ENCODE data around the gene SLC35C1.

The SLC35C1 gene

DNA sequence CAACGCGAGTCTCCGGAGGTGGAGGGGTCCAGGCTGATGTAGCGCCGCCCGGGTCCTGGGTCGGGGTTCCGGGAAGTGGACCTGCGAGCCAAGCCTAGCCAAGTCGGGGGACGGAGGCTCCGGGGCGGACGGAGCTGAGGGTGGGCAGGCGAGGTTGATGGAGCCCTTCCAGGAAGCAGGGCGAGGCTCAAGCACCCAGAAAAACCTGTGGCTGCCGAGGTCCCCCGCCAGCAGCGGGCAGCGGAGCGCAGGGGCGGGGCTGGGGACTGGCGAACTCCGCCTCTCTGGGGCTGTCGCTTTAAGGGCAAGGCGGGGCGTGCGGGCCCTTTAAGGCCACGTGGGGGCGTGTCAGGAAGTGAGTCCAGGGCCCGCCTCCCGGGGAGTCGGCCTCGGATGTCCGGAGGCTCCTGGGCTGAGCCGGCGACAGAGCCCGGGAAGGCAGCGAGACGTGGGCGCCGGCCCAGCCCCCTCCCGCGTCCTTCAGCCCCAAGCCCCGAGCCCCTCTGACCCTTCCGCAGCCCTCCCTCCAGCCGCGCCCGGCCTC lies at the start of gene SLC35C1:
TSS of gene SLC35C1 (plus strand) at position 389 of the 544 bp plus-strand sequence. CDS start 653 bp downstream, outside the sequence.
- in situ Hi-C loops (cut with HindIII; ENCODE audit: low pct_ligation_motif_present, low pct_unique_long_range_greater_than_20kb, low sequenced_read_pairs): no loop called here
- peak; percentile 93 for DNase-seq

DNA sequence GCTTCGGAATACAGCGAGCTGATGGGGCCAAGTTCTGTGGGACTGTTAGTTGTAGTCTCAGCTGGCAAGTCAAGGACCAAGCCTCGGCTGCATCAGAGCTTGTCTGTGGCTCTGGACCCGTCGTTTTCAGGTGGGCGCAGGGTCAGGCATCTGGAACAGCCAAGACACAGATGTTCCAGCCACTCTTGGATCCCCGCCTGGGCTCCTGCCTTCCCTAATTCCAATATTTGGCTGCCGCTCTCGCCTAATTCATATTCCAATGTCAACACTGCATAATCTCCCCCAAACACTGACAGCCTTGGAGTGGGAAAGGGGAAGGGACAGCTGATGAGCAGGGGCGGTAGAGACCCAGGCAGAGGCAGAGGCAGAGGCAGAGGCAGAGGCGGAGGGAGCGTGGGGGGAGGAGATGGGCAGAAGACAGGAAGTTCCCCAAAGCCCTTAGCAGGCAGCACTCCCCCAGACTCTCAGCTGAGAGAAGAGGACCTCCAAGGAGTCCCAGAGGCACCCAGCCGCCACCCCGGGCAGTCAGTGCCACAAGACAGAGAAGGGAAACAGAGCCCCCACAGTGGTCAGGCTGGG lies 49.6 kb upstream of the SLC35C1 start:
- no peak for DNase-seq
- in situ Hi-C loops (cut with HindIII; ENCODE audit: low pct_ligation_motif_present, low pct_unique_long_range_greater_than_20kb, low sequenced_read_pairs): no loop called here

DNA sequence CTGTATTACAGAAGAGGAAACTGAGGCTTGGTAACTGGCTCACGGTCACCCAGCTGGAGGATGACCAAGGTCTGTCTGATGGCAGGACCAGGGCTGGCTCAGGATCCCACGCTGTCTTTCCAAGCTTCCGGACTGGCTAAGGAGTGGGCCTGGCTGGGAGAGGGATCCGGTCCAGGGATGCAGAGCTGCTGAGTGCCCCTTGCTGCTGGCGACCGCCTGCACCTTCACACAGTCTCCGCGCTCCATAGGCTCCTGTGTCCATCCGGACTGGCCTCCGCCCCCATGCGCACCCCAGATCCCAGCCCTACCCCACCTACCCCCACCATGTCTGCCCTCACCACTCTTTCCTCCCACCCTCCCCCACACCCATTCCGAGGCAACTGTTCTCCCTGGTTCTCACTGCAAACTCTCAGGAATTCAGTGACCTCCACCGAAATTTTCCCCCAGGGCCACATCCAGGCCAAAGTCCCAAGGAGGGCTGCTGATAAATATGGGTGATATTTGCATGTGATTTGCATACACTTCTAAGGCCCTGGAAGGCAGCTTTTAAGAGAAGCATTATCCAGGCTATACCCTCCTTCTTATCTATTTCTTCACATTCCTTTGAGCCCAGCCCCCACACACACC lies 48.5 kb upstream of the SLC35C1 start:
- DNase-seq: no peak
- in situ Hi-C loops (cut with HindIII; ENCODE audit: low pct_ligation_motif_present, low pct_unique_long_range_greater_than_20kb, low sequenced_read_pairs): no loop called here

DNA sequence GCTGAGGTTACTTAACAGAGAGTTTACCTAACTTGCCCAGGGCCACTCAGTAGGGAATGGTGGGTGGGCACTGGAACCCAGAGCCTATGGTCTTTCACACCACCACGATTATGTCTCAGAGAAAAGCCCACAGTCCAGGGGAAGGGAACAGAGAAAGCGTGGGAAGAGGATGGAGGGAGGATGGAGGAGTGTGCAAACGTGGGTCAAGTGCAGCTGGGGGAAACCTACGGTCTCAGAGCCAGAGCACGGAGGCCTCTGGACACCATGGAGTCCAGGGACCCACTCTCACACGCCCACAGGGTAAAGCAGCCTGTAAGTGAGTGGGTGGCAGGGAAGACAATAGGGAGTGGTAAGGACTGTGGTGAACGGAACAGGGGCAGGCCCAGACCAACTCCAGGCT lies 47.3 kb upstream of the SLC35C1 start:
- in situ Hi-C loops (cut with HindIII; ENCODE audit: low pct_ligation_motif_present, low pct_unique_long_range_greater_than_20kb, low sequenced_read_pairs): no loop called here
- DNase-seq: no peak

DNA sequence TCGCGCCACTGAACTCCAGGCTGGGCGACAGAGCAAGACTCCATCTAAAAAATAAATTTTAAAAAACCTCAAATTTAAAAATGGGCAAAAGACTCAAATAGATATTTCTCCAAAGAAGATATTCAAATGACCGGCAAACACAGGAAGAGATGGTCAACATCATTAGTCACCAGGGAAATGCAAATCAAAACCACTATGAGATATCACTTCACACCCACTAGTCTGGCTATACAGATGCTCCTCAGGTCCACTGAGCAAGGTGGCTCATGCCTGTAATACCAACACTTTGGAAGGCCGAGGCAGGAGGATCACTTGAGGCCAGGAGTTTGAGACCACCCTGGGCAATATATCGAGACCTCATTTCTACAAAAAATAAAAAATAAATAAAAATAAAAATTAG lies 43.3 kb upstream of the SLC35C1 start:
- no peak for DNase-seq
- in situ Hi-C loops (cut with HindIII; ENCODE audit: low pct_ligation_motif_present, low pct_unique_long_range_greater_than_20kb, low sequenced_read_pairs): no loop called here

DNA sequence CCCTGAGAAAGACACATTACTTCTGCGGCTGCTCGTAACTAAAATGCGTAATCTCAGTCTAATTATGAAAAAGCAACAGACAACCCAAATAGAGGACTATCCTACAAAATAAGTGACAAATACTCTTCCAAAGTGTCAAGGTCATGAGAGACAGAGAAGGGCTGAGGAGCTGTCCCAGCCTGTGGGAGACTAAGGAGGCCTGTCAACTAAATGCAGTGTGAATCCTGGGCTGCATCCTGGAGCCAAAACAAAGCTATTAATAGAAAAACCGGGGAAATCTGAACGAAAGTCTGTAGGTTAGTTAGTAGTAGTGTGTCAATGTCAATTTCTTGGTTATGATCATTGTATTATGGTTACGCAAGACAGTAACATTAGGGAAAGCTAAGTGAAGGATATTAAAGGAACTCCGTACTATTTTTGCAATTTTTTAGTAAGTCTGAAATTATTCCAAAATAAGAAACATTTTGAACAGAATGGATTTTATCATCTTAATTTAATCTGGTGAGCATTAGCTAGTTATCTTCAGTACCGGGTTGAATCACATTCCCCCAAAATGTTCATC lies 39.8 kb upstream of the SLC35C1 start:
- in situ Hi-C loops (cut with HindIII; ENCODE audit: low pct_ligation_motif_present, low pct_unique_long_range_greater_than_20kb, low sequenced_read_pairs): no loop called here

DNA sequence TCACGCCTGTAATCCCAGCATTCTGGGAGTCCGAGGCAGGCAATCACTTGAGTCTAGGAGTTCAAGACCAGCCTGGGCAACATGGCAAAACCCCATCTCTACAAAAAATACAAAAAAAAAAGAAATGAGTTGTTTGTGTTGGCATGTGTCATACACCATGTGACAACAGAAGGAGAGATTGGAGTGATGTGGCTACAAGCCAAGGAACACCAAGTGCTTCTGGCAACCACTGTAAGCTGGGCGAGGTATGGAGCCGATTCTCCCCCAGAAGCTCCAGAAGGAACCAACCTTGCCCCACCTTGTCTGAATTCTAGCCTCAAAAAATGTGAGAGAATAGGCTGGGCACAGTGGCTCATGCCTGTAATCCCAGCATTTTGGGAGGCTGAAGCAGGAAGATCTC lies 39.1 kb upstream of the SLC35C1 start:
- no peak for DNase-seq
- in situ Hi-C loops (cut with HindIII; ENCODE audit: low pct_ligation_motif_present, low pct_unique_long_range_greater_than_20kb, low sequenced_read_pairs): no loop called here

More for the DNA sequence above, 39.8 kb upstream of the SLC35C1 start:
- DNase-seq: no peak

DNA sequence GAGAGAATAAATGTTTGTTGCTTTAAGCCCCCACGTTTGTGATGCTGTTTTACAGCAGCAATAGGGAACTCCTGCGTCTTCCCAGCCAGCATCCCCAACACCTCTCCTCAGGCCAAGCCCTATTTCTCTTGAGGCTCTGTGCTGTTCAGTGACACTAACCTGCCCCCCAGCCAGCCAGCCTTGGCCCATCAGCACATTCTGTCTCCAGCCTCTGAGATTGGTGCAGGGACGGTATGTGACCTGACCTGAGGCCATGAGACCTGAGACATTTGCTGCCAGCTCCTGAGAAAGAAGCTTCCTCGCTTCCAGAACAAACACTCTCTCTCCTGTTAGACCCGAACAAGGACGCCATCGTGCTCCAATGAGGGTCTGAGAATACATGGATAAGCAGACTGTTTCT lies 38.5 kb upstream of the SLC35C1 start:
- DNase-seq: no peak
- in situ Hi-C loops (cut with HindIII; ENCODE audit: low pct_ligation_motif_present, low pct_unique_long_range_greater_than_20kb, low sequenced_read_pairs): no loop called here

DNA sequence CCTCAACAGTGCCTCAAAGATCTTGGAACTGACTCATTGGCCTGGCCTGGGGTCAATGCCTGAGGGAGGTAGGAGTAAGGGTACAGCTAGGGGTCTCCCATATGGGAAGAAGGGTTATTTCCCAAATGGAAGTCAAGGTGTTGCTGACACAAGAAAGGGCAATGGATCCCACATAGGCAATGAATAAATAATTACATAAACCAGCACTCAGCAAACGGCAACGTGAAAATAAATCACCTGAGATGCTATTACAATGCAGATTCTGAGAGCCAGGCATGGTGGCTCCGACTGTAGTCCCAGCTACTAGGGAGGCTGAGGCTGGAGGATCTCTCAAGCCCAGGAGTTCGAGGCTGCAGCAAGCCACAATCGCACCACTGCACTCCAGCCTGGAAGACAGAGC lies 36.5 kb upstream of the SLC35C1 start:
- in situ Hi-C loops (cut with HindIII; ENCODE audit: low pct_ligation_motif_present, low pct_unique_long_range_greater_than_20kb, low sequenced_read_pairs): no loop called here
- DNase-seq: no peak

DNA sequence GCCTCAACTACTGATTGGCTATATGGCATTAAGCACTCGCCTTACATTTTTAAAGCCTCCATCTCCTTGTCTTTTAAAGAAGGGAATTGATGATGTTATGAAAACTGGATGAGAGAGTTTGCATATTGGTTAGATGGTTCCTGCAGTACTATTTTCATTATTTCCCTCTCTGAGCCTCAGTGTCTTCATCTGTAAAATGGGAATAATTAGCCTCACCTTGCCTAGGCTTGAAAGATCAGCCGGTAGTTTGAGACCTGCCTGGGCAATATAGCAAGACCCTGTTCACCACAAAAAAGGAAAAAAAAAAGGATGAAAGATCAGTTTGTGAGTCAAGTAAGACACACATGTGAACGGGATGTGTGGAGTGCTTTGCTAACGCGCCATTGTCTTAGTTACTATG lies 35.0 kb upstream of the SLC35C1 start:
- in situ Hi-C loops (cut with HindIII; ENCODE audit: low pct_ligation_motif_present, low pct_unique_long_range_greater_than_20kb, low sequenced_read_pairs): no loop called here
- no peak for DNase-seq

DNA sequence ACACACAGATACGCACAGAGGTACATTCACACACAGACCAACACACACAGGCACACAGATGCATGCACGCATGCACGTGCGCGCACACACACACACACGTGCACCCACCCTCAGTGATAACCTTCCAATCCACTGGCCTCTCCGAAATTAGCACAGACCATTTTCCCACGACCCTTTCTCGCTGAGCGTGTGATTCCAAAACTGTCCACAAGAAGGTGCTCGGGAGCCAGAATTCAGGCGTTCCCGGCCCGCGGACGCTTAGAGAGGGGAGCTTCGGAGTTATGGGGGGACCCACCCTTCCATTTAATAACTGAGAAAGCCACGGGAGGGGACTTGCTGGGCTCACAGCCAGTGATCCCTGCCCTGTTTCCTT lies 33.8 kb upstream of the SLC35C1 start:
- in situ Hi-C loops (cut with HindIII; ENCODE audit: low pct_ligation_motif_present, low pct_unique_long_range_greater_than_20kb, low sequenced_read_pairs): no loop called here
- DNase-seq: peak; percentile 52

DNA sequence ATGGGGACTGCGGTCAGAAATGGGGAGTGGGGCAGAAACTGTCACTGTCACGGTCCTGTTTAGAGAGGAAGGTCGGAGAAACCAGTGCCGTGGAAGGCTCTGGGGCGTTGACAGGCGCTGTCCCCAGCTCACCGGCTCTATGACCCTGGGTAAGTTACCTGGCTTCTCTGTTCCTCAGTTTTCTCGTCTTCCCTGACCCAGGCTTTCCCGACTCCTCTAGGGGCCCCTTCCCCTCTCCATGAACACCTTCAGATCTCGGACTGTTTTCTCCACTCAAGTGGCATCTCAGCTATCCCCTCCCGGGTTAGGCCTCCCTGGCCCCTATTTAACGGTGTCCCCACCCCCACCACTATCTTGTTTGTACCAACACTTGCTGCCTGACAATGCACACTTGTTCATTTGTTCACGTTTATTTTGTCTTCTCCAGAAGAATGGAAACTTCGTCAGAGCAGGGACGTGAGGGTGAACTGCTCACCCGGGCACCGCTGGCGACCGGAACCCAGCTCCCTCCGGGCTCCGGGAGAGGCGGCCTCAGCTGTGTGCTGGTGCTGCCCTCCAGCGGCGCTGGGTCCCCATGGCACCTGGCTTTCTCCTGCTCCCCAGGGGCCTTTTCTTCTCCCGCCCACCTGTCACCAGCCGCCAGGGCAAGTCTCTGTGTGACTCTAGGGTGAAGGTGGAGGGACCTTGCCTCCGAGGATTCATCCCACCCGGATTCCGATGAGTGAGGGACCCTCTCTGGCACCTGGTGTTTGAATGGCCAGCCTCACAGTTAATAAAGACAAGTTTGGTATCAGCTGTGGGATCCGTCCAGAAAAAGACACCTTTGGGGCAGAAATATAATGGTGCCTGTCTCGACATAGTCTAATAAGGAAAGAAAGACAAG lies 33.1 kb upstream of the SLC35C1 start:
- DNase-seq: peak; percentile 73
- in situ Hi-C loops (cut with HindIII; ENCODE audit: low pct_ligation_motif_present, low pct_unique_long_range_greater_than_20kb, low sequenced_read_pairs): no loop called here

DNA sequence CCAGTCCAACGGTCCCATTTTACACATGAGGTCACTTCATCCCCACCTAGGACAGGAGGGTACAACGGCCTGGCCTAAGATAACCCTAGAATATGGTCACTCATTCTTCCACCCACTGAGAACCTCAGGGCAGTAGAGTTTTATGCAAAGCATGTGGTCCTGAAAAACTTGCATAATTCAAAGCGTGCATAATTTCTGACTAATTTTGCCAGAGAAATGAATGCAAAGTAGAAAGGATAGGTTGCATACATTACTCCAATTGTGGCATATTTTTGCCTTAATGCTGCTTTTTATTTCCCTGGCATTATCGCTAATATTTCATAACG lies 32.5 kb upstream of the SLC35C1 start:
- no peak for DNase-seq
- in situ Hi-C loops (cut with HindIII; ENCODE audit: low pct_ligation_motif_present, low pct_unique_long_range_greater_than_20kb, low sequenced_read_pairs): no loop called here

DNA sequence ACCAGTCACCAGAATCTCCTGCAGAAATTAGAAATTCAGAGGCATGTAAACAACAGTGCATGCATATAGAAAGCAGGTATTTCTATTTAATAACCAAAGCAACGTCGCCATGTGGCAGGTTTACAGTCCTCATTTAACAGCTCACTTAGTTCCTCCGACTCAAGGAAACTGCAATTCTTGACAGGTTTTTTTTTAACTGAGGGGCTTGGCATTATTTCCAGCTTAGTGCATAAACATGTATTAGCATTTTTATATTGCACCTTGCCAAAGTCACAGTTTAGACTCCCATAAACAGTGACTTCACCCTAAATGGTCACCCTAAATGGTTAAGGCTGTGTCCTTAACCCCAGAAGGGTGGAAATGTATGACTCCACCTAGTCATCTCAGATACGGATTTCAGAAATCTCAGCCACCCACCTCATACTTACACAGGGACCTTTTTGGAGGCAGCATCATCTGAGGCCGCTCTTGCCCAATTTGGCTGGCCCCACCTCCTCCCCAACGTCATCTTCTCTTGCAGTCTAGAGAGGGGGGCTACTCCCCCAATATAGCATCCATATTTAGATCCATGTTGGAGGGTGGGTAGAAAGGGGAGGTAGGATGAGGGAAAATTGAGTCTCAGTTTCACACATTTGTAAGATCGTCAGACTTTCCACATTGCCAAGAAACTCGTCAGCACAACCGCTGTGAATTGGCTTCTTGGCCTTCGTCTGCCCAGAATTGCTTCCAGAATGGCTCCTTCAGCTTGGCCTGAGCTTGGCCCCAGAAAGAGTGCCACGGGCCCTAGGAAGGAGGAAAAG lies 31.8 kb upstream of the SLC35C1 start:
- DNase-seq: no peak
- in situ Hi-C loops (cut with HindIII; ENCODE audit: low pct_ligation_motif_present, low pct_unique_long_range_greater_than_20kb, low sequenced_read_pairs): no loop called here

DNA sequence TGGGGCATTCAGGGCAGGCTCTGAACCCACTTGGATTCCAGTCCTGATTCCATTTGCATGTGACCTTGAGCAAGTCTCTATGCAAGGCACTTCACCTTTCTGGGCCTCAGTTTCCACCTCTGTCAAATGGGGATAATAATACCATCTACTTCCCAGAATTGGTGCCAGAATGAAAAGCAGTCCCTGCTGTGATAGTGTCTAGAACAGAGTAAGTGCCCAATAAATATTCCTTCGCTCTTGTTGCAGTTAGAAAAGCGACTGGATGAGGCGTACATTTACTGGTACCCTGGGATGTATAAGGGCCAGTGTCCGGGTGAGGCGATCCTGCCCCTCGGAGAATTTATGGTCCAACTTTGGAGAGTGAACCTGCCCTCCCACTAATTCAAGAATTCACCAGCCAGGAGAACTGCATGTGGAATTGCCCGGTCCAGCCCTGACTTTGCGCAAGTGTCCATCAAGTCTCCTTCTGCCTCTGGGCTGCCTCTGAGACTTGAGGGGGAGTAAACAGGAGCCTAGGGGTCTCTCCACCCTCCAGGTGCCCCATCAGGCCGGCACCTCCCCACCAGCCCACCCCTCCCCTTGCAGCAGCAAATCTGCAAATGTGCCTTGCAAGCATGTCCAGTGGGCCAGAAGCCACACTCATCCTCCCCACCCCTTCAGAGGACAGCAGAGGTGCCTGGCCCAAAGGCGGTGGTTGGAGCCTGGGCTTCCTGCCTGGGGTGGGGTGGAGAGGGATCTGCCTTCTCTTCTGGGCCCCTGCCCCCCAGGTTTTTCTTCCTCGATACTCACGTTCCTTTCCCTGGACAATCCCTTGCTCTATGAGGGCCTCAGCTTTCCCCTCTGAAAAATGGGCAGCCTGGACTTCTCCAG lies 30.9 kb upstream of the SLC35C1 start:
- no peak for DNase-seq
- in situ Hi-C loops (cut with HindIII; ENCODE audit: low pct_ligation_motif_present, low pct_unique_long_range_greater_than_20kb, low sequenced_read_pairs): no loop called here

DNA sequence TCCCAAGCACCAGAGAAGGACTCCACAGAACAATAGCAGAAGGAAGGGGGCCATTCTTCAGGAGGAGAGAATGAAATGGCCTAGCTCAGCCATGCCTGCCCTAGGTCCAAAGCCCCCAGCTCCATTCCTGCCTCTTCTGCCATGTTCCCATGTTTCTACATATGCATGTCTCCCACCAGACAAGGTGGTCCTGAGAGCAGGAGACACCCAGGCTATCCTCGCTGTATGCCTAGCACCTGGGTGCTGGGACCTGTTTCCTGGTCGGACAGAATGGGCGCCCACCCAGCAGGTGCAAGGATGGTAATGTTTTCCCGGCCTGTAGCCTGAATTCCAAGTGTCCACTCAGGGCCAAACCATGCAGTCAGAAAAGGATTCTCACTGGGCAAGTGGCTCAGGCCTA lies 30.2 kb upstream of the SLC35C1 start:
- no peak for DNase-seq
- in situ Hi-C loops (cut with HindIII; ENCODE audit: low pct_ligation_motif_present, low pct_unique_long_range_greater_than_20kb, low sequenced_read_pairs): no loop called here

DNA sequence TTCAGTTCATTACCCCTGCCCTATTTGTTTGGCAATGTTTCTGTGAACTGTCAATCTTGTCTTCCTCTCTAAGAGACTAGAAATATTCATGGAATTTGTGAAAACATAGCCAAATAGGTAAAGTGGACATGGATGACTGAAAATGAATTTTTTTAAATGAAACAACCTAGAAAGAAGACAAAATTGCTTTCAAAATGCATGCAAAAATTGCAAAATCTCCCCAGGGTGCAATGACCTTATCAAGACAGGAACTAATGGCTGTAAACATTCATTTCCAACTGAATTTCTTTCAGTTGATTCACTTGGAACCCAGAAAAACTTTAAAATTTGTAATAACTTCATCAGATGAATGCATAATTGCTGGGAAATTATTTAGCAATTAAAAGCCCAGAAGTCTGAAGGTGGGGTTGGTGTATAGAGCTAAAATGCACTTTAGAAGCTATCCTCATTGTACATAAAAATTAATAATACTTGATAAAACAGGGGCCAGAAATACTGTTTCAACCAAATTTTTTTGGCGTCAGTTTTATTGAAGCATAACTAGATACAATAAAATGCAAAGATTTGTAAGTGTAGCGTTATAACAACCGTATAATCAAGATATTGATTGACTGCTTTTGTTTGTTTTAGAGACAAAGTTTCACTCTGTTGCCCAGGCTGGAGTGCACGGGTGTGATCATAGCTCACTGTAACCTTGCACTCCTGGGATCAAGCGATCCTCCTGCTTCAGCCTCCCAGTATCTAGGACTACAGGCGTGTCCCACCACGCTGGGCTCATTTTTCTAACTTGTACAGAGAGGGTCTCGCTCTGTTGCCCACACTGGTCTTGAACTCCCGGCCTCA lies 27.6 kb upstream of the SLC35C1 start:
- DNase-seq: no peak
- in situ Hi-C loops (cut with HindIII; ENCODE audit: low pct_ligation_motif_present, low pct_unique_long_range_greater_than_20kb, low sequenced_read_pairs): no loop called here
